ENCODE results near the gene ILKAP. TPM values are rescaled to one million over a fixed set of nuclear protein-coding genes. Genes with fewer than 3 reads are reported as not detected.
A peak's percentile ranks its signal among the peaks of the same experiment; 100 is the strongest.

Gene ILKAP
- total and polyA plus RNA-seq, 2 experiments from 2014 or later = 11.9 to 35.0 TPM

DNA sequence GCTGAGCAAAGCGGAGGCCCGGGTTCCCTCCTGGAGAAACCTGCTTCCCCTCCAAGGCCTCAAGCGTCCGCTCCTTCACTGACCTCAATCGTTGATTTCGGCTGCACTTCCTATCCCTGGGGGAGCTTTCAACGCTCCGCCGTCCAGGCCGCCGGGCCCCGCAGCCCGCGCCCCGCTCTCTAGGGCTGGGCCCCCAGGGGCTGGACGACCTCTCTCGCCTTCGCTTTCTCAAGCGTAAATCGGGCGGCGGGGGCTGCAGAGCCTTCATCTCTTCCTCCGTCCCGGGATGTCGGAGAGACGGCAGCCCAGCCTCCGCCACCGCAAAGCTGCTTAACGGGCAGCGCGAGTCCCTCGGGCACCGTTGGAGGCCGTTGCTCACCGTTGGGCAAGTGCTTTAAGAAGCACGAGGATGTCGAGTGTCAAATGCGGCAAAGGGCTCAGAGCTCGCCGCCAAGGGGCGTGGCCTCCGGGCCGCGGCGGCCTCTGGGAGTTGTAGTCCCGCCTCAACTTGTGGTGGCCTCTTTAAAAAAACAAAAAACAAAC lies 27.8 kb upstream of the ILKAP start:
- H4K20me1 ChIP-seq (ENCODE audit: insufficient read depth) = no peaks in the 10 kb centered on the region
- peak overlapping the region; percentile 66 for H3K4me3 ChIP-seq
- H2AFZ ChIP-seq = peak overlapping the region; percentile 89
- H3K4me1 ChIP-seq (ENCODE audit: insufficient read depth) = no peaks in the 10 kb centered on the region
- H3K9ac ChIP-seq = no peak overlapping the region
- in situ Hi-C loops (cut with MboI) = no loop called here
- no peaks in the 10 kb centered on the region for H3K36me3 ChIP-seq (ENCODE audit: low read depth)
- H3K27ac ChIP-seq = no peak overlapping the region
- peak overlapping the region; percentile 75 for H3K4me2 ChIP-seq (ENCODE audit: unreplicated experiment)
- H3F3A ChIP-seq (ENCODE audit: insufficient read depth) = no peaks in the 10 kb centered on the region
- no peaks in the 10 kb centered on the region for H3K9me2 ChIP-seq (ENCODE audit: insufficient read depth)
- no peaks in the 10 kb centered on the region for H3K9me3 ChIP-seq (ENCODE audit: low read depth)
- peaks cover 16% of the 10 kb centered on the region; the same call in 1 of the 2 replicates for H3K27me3 ChIP-seq (replicated peaks; ENCODE audit: insufficient read depth)
- no peaks in the 10 kb centered on the region for H3K79me2 ChIP-seq (ENCODE audit: insufficient read depth)
- DNase-seq = peak; percentile 77
- TF ChIP-seq EZH2phosphoT487 (IDR thresholded peaks at IDR 0.05; ENCODE audit: insufficient read depth, low read depth) (no peak), EZH2 (IDR thresholded peaks at IDR 0.05; ENCODE audit: insufficient read depth, poor library complexity, severe bottlenecking) (no peak)
- WGBS, 2 experiments (ENCODE audit: low coverage in 1 of 2, low lambda C conversion rate in 2 of 2, missing lambda C conversion rate in 2 of 2) = 8 to 11% methylated on average over 45 to 46 of the region's 46 CpGs

DNA sequence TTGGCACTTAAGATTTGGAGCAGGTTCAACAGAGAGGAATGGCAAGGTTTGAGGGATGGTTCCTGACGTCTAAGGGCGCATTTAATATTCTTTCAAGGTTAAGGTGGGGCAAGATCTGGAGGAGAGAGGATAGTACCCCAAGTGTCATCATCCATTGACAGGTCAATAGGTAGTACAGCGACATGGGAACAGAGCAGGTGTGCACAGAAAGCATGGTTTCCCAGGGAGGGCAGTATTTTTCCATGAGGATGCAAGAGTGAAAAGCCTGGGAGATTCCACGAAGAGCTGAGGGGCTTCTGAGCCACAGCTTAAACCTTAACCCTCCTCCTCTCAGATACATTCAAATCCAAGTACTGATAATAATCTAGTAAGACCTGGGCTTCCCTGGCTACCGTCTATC lies 27.2 kb upstream of the ILKAP start:
- in situ Hi-C loops (cut with MboI) = no loop called here
- no peaks in the 10 kb centered on the region for H3K9me2 ChIP-seq (ENCODE audit: insufficient read depth)
- H4K20me1 ChIP-seq (ENCODE audit: insufficient read depth) = no peaks in the 10 kb centered on the region
- WGBS, 2 experiments (ENCODE audit: low coverage in 1 of 2, low lambda C conversion rate in 2 of 2, missing lambda C conversion rate in 2 of 2) = 70 to 80% methylated on average over 5 of the region's 5 CpGs
- H3K36me3 ChIP-seq (ENCODE audit: low read depth) = no peaks in the 10 kb centered on the region
- H2AFZ ChIP-seq = no peak overlapping the region
- H3K27ac ChIP-seq = no peak overlapping the region
- no peaks in the 10 kb centered on the region for H3K4me1 ChIP-seq (ENCODE audit: insufficient read depth)
- H3K9ac ChIP-seq = no peak overlapping the region
- no peaks in the 10 kb centered on the region for H3K9me3 ChIP-seq (ENCODE audit: low read depth)
- H3K79me2 ChIP-seq (ENCODE audit: insufficient read depth) = no peaks in the 10 kb centered on the region
- DNase-seq = no peak
- H3K27me3 ChIP-seq (replicated peaks; ENCODE audit: insufficient read depth) = peaks cover 12% of the 10 kb centered on the region; the same call in 1 of the 2 replicates
- H3F3A ChIP-seq (ENCODE audit: insufficient read depth) = no peaks in the 10 kb centered on the region
- TF ChIP-seq EZH2 (IDR thresholded peaks at IDR 0.05; ENCODE audit: insufficient read depth, poor library complexity, severe bottlenecking) (no peak), EZH2phosphoT487 (IDR thresholded peaks at IDR 0.05; ENCODE audit: insufficient read depth, low read depth) (no peak)
- no peak overlapping the region for H3K4me2 ChIP-seq (ENCODE audit: unreplicated experiment)
- no peak overlapping the region for H3K4me3 ChIP-seq

DNA sequence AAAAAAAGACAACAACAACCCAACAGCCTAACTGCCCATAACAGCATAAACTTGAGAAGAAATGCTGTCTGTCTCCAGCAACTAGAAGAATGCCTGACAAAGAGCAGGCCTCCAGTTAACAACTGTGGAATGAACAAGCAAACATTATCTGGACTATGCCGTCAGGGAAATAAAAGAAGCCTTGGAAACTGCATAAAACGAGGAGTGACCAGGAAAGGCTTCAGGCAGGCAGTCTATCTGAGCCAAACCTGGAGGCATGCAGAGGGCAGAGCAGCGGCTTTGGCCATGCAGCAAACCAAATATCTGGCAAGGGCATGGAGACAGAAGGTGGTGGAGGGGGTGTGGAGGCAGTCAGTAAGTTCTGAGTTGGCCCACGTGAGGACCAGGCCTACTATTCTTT lies 25.2 kb upstream of the ILKAP start:
- Histone ChIP-seq H4K20me1 (ENCODE audit: insufficient read depth) (no peaks in the 10 kb centered on the region), H3K27ac (no peak overlapping the region), H3K9me3 (ENCODE audit: low read depth) (no peaks in the 10 kb centered on the region), H3K4me2 (ENCODE audit: unreplicated experiment) (no peak overlapping the region), H3K4me3 (no peak overlapping the region), H3K9ac (no peak overlapping the region), H3K27me3 (replicated peaks; ENCODE audit: insufficient read depth) (peaks cover 12% of the 10 kb centered on the region; the same call in 1 of the 2 replicates), H3F3A (ENCODE audit: insufficient read depth) (no peaks in the 10 kb centered on the region), H2AFZ (no peak overlapping the region), H3K9me2 (ENCODE audit: insufficient read depth) (no peaks in the 10 kb centered on the region), H3K79me2 (ENCODE audit: insufficient read depth) (no peaks in the 10 kb centered on the region), H3K36me3 (ENCODE audit: low read depth) (no peaks in the 10 kb centered on the region), H3K4me1 (ENCODE audit: insufficient read depth) (no peaks in the 10 kb centered on the region)
- DNase-seq = no peak
- WGBS, 2 experiments (ENCODE audit: low coverage in 1 of 2, low lambda C conversion rate in 2 of 2, missing lambda C conversion rate in 2 of 2) = 52% methylated on average over 4 of the region's 4 CpGs
- no peak for TF ChIP-seq EZH2phosphoT487 (IDR thresholded peaks at IDR 0.05; ENCODE audit: insufficient read depth, low read depth)
- no peak for TF ChIP-seq EZH2 (IDR thresholded peaks at IDR 0.05; ENCODE audit: insufficient read depth, poor library complexity, severe bottlenecking)
- in situ Hi-C loops (cut with MboI) = no loop called here

DNA sequence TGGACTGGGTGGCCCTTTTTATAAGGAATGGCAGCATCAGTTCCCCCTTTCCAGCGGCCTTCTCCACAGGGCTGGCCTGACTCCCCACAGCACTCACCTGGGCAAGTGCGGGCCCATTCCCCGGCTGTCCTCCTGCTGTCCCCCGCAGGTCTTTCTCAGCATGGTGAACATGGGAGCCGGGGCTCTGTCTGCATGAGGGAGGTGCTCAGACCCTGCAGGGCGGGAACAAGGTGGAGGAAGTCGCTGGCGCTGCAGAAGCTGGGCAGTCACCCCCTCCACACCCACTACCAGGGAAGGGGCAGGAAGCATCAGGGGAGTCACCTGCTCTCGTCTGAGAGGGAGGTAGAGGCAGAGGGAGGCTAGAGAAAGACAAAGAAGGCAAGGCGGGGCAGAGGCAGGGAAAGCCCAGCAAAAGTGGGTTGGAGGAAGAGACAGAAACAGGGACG lies 24.1 kb upstream of the ILKAP start:
- Histone ChIP-seq H3K4me1 (ENCODE audit: insufficient read depth) (no peaks in the 10 kb centered on the region), H3F3A (ENCODE audit: insufficient read depth) (no peaks in the 10 kb centered on the region)

More for the DNA sequence above, 24.1 kb upstream of the ILKAP start:
- H4K20me1 ChIP-seq (ENCODE audit: insufficient read depth) = no peaks in the 10 kb centered on the region
- H3K9ac ChIP-seq = no peak overlapping the region
- no peaks in the 10 kb centered on the region for H3K9me3 ChIP-seq (ENCODE audit: low read depth)
- no peak overlapping the region for H3K27ac ChIP-seq
- H3K9me2 ChIP-seq (ENCODE audit: insufficient read depth) = no peaks in the 10 kb centered on the region
- no peak overlapping the region for H3K4me2 ChIP-seq (ENCODE audit: unreplicated experiment)
- H2AFZ ChIP-seq = no peak overlapping the region
- TF ChIP-seq EZH2 (IDR thresholded peaks at IDR 0.05; ENCODE audit: insufficient read depth, poor library complexity, severe bottlenecking) = no peak
- no peak for DNase-seq
- no peaks in the 10 kb centered on the region for H3K79me2 ChIP-seq (ENCODE audit: insufficient read depth)
- peaks cover 12% of the 10 kb centered on the region; the same call in 1 of the 2 replicates for H3K27me3 ChIP-seq (replicated peaks; ENCODE audit: insufficient read depth)
- 67 to 72% methylated on average over 11 of the region's 11 CpGs for WGBS, 2 experiments (ENCODE audit: low coverage in 1 of 2, low lambda C conversion rate in 2 of 2, missing lambda C conversion rate in 2 of 2)
- H3K36me3 ChIP-seq (ENCODE audit: low read depth) = no peaks in the 10 kb centered on the region
- H3K4me3 ChIP-seq = no peak overlapping the region
- in situ Hi-C loops (cut with MboI) = no loop called here

All from GM23248 (cell line).